ENCODE results near the gene DTNB. TPM values are rescaled to one million over a fixed set of nuclear protein-coding genes. Genes with fewer than 3 reads are reported as not detected.
A peak's percentile ranks its signal among the peaks of the same experiment; 100 is the strongest.

Gene DTNB
- polyA plus RNA-seq, 1 of the 3 experiments (the other 2 are of a cell fraction) = 15.3 TPM

DNA sequence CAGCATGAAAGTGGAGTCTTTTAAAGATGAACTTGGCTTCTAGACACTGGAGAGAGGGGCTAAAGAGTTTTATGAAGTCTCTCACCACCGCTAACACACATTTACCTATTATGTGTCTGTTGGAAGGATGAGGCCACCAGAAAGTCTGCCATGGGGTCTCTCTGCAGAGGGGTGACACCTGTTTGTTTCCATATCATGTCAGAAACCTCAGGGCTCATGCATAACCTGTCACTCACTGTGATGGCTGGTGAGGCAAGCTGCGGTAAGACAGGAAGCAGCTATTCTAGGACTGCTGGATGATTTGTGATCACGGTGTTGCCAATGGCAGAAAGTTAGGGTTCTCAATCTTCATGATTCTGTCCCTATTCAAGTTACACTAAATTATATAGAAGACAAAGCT lies 270.9 kb downstream of the DTNB start (continued):
- TF ChIP-seq RAD21 (IDR thresholded peaks at IDR 0.05; ENCODE audit: low read length) (no peak), POLR2AphosphoS5 (IDR thresholded peaks at IDR 0.05; ENCODE audit: low read depth, low read length) (no peak), ELF1 (IDR thresholded peaks at IDR 0.05) (no peak), GABPA (IDR thresholded peaks at IDR 0.05; ENCODE audit: low read depth) (no peak)
- TF ChIP-seq, protein P1, sequence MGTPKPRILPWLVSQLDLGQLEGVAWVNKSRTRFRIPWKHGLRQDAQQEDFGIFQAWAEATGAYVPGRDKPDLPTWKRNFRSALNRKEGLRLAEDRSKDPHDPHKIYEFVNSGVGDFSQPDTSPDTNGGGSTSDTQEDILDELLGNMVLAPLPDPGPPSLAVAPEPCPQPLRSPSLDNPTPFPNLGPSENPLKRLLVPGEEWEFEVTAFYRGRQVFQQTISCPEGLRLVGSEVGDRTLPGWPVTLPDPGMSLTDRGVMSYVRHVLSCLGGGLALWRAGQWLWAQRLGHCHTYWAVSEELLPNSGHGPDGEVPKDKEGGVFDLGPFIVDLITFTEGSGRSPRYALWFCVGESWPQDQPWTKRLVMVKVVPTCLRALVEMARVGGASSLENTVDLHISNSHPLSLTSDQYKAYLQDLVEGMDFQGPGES (IDR thresholded peaks at IDR 0.05; ENCODE audit: low read depth, low read length) = no peak

DNA sequence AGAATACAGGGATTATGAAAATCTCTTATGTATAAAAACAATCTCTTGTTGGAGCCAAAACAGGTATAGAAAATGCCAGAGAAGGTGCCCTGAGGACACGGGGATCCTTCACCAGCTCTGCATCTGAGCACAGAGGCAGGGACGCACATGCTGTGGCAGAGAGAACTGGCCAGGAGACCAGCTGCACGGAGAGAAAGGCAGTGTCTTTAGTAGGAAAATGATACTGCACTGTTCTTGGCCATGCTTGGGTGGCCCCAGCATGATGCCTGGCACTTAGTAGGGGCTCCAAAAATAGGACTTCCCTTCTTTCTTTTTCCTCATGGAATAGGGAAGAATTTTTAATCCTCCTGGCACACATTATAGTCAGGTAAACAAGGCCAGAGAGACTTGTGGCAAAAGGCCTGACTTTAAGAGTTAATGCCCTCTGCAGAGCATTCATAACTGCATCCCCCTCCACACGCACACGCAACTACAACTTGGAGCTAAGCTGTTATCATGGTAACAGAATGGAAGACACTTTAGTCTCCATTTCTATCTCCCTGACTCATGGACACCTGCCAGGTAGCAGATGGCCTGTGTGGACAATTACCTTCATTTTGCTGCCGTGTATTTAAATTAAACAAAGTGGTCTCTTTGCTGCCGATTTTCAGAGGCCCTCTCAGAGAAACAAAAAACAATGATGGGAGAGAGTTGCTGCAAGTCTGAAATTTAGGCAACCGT lies 271.9 kb downstream of the DTNB start:
- Histone ChIP-seq H3K9ac (no peak overlapping the region), H3K36me3 (replicated peaks in 1 of 2; ENCODE audit: control insufficient read depth in 1 of 2, insufficient read depth in 2 of 2, low read length in 1 of 2) (no peaks in the 10 kb centered on the region), H3K27ac (ENCODE audit: low read depth in 2 of 2, low read length in 1 of 2) (peak overlapping the region in 1 of 2 experiments; percentile 45; a peak in 2 of 4 replicates), H3K9me3 (no peaks in the 10 kb centered on the region), H4K20me1 (ENCODE audit: insufficient read depth) (no peaks in the 10 kb centered on the region), H3K79me2 (ENCODE audit: insufficient read depth) (no peaks in the 10 kb centered on the region), H3K4me1 (ENCODE audit: control insufficient read depth in 1 of 2, insufficient read depth in 2 of 2, low read depth in 1 of 2, low read length in 1 of 2) (peaks cover 6 to 42% of the 10 kb centered on the region in 2 experiments; a peak in 2 of 4 replicates), H3K9me2 (no peaks in the 10 kb centered on the region), H3F3A (replicated peaks; ENCODE audit: insufficient read depth) (no peaks in the 10 kb centered on the region), H3K4me3 (ENCODE audit: low read depth in 2 of 2, low read length in 1 of 2) (no peak overlapping the region), H3K4me2 (no peak overlapping the region), H2AFZ (ENCODE audit: low read depth) (no peak overlapping the region), H3K27me3 (ENCODE audit: insufficient read depth) (no peaks in the 10 kb centered on the region)
- ChIA-PET POLR2A (interaction anchor here (0.6 kb wide), 1 partner anchor 260 kb away, joined by 3 read pairs; no protein-coding TSS in a partner anchor), CTCF (interaction anchor here (1.0 to 3.6 kb wide), 6 partner anchors 9 to 173 kb away, joined by 3 to 10 read pairs (median 4); no protein-coding TSS in a partner anchor)
- WGBS (ENCODE audit: low lambda C conversion rate) = 86% methylated on average over 8 of the region's 8 CpGs
- TF ChIP-seq MXI1 (IDR thresholded peaks at IDR 0.05; ENCODE audit: low read depth, low read length) = no peak
- TF ChIP-seq, protein P1 (IDR thresholded peaks at IDR 0.05; ENCODE audit: low read depth, low read length) = no peak
- no peak for TF ChIP-seq YY1 (IDR thresholded peaks at IDR 0.05; ENCODE audit: low read depth)
- TF ChIP-seq FOXJ3 (CRISPR knock-in tag; IDR thresholded peaks at IDR 0.05) = no peak
- TF ChIP-seq GATA2 (CRISPR knock-in tag; IDR thresholded peaks at IDR 0.05) = no peak
- no peak for TF ChIP-seq FOSL2 (IDR thresholded peaks at IDR 0.05; ENCODE audit: borderline replicate concordance, low read depth)
- TF ChIP-seq POLR2AphosphoS5 (IDR thresholded peaks at IDR 0.05; ENCODE audit: low read depth, low read length) = no peak
- no peak for TF ChIP-seq SIN3A (IDR thresholded peaks at IDR 0.05; ENCODE audit: borderline replicate concordance, low read depth, low read length)
- TF ChIP-seq, protein P2, sequence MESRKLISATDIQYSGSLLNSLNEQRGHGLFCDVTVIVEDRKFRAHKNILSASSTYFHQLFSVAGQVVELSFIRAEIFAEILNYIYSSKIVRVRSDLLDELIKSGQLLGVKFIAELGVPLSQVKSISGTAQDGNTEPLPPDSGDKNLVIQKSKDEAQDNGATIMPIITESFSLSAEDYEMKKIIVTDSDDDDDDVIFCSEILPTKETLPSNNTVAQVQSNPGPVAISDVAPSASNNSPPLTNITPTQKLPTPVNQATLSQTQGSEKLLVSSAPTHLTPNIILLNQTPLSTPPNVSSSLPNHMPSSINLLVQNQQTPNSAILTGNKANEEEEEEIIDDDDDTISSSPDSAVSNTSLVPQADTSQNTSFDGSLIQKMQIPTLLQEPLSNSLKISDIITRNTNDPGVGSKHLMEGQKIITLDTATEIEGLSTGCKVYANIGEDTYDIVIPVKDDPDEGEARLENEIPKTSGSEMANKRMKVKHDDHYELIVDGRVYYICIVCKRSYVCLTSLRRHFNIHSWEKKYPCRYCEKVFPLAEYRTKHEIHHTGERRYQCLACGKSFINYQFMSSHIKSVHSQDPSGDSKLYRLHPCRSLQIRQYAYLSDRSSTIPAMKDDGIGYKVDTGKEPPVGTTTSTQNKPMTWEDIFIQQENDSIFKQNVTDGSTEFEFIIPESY (IDR thresholded peaks at IDR 0.05; ENCODE audit: borderline replicate concordance, low read depth) = no peak
- no peak for TF ChIP-seq EP300 (IDR thresholded peaks at IDR 0.05; ENCODE audit: borderline replicate concordance in 1 of 2, low read depth in 1 of 2, low read length in 1 of 2)
- TF ChIP-seq, protein P3, sequence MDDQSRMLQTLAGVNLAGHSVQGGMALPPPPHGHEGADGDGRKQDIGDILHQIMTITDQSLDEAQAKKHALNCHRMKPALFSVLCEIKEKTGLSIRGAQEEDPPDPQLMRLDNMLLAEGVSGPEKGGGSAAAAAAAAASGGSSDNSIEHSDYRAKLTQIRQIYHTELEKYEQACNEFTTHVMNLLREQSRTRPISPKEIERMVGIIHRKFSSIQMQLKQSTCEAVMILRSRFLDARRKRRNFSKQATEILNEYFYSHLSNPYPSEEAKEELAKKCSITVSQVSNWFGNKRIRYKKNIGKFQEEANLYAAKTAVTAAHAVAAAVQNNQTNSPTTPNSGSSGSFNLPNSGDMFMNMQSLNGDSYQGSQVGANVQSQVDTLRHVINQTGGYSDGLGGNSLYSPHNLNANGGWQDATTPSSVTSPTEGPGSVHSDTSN (IDR thresholded peaks at IDR 0.05) = no peak
- no peak for TF ChIP-seq RAD21 (IDR thresholded peaks at IDR 0.05; ENCODE audit: low read length)
- TF ChIP-seq, protein P4, sequence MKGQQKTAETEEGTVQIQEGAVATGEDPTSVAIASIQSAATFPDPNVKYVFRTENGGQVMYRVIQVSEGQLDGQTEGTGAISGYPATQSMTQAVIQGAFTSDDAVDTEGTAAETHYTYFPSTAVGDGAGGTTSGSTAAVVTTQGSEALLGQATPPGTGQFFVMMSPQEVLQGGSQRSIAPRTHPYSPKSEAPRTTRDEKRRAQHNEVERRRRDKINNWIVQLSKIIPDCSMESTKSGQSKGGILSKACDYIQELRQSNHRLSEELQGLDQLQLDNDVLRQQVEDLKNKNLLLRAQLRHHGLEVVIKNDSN (IDR thresholded peaks at IDR 0.05; ENCODE audit: borderline replicate concordance, low read depth) = no peak
- TF ChIP-seq, protein P5, sequence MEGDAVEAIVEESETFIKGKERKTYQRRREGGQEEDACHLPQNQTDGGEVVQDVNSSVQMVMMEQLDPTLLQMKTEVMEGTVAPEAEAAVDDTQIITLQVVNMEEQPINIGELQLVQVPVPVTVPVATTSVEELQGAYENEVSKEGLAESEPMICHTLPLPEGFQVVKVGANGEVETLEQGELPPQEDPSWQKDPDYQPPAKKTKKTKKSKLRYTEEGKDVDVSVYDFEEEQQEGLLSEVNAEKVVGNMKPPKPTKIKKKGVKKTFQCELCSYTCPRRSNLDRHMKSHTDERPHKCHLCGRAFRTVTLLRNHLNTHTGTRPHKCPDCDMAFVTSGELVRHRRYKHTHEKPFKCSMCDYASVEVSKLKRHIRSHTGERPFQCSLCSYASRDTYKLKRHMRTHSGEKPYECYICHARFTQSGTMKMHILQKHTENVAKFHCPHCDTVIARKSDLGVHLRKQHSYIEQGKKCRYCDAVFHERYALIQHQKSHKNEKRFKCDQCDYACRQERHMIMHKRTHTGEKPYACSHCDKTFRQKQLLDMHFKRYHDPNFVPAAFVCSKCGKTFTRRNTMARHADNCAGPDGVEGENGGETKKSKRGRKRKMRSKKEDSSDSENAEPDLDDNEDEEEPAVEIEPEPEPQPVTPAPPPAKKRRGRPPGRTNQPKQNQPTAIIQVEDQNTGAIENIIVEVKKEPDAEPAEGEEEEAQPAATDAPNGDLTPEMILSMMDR (IDR thresholded peaks at IDR 0.05) = no peak
- TF ChIP-seq TCF12 (IDR thresholded peaks at IDR 0.05) = no peak
- no peak for TF ChIP-seq RXRA (IDR thresholded peaks at IDR 0.05; ENCODE audit: borderline replicate concordance, low read depth)
- no peak for TF ChIP-seq MEF2A (IDR thresholded peaks at IDR 0.05; ENCODE audit: borderline replicate concordance, low read depth)
- TF ChIP-seq, protein P6, sequence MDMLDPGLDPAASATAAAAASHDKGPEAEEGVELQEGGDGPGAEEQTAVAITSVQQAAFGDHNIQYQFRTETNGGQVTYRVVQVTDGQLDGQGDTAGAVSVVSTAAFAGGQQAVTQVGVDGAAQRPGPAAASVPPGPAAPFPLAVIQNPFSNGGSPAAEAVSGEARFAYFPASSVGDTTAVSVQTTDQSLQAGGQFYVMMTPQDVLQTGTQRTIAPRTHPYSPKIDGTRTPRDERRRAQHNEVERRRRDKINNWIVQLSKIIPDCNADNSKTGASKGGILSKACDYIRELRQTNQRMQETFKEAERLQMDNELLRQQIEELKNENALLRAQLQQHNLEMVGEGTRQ (IDR thresholded peaks at IDR 0.05; ENCODE audit: borderline replicate concordance, low read depth, low read length) = no peak
- TF ChIP-seq RFX5 (IDR thresholded peaks at IDR 0.05; ENCODE audit: low read length) = no peak
- no peak for DNase-seq

Data from SK-N-SH (cell line).